Omental fat pad (tissue), 4 donors: ENCODE data around the gene ATP8B4. TPM values are rescaled to one million over a fixed set of nuclear protein-coding genes. Genes with fewer than 3 reads are reported as not detected.

ENCODE experiments used
- ATAC-seq: fragments of 150-250 bp; one replicate; pipeline ENCODE4 v1.9.1; 2016; ENCODE audit warnings: mild to moderate bottlenecking, moderate library complexity; ENCODE audit not compliant: low FRiP score
- DNase-seq: peaks from one replicate; pipeline ENCODE4 v3.0.0-alpha.2; 2019; ENCODE audit warnings: low spot score
- total RNA-seq, 4 donors: library from RNA; depleted of rRNA; stranded (reverse); fragments of >200 nt; gene quantifications; one replicate each; pipeline ENCODE4 v1.1.0, GENCODE V29; 2016
- TF ChIP-seq, protein P1 (sequence below), 3 donors: fragments of 450-650 bp; IDR thresholded peaks; one replicate each; pipeline ENCODE4 v1.5.1; 2016 to 2017; ENCODE audit warnings: antibody characterized with exemption in 3 of 3, mild to moderate bottlenecking in 3 of 3, moderate library complexity in 2 of 3

Gene ATP8B4
- total RNA-seq, 4 donors from 2014 or later = 12.1 to 32.3 (median 16.5) TPM

DNA sequence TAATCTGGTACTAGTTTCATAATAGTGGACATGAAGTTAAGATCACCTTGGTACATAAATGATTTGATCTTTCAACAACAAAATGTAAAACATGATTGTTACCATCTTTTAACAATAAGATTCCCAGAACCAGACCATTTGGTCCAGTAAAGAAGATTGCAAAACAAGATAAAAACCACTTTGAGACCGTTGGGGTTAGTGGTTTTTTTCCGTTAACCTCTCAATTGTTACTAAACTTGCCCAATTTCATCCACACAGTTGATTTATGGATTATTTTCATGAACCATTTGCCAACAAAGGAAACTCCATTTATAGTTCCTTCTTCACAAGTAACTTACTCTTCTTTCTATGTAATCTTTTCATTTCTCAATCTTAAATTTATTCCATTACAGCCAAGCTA lies 53.8 kb downstream of the ATP8B4 start:
- TF ChIP-seq, protein P1, sequence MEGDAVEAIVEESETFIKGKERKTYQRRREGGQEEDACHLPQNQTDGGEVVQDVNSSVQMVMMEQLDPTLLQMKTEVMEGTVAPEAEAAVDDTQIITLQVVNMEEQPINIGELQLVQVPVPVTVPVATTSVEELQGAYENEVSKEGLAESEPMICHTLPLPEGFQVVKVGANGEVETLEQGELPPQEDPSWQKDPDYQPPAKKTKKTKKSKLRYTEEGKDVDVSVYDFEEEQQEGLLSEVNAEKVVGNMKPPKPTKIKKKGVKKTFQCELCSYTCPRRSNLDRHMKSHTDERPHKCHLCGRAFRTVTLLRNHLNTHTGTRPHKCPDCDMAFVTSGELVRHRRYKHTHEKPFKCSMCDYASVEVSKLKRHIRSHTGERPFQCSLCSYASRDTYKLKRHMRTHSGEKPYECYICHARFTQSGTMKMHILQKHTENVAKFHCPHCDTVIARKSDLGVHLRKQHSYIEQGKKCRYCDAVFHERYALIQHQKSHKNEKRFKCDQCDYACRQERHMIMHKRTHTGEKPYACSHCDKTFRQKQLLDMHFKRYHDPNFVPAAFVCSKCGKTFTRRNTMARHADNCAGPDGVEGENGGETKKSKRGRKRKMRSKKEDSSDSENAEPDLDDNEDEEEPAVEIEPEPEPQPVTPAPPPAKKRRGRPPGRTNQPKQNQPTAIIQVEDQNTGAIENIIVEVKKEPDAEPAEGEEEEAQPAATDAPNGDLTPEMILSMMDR (IDR thresholded peaks at IDR 0.05) = no peak
- ATAC-seq (no peak), DNase-seq (no peak)

DNA sequence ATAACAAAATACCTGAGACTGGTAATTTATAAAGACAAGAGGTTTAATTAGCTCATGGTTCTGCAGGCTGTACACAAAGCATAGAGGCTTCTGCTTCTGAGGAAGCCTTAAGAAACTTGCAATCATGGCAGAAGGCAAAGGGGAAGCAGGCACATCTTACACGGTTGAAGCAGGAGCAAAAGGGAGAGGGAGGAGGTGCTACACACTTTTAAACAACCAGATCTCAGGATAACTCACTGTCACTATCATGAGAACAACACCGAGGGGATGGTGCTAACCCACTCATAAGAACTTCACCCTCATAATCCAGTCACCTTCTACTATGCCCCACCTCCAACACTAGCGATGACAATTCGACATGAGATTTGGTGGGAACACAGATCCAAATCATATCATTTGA lies 54.4 kb downstream of the ATP8B4 start:
- no peak for ATAC-seq
- TF ChIP-seq, protein P1 (IDR thresholded peaks at IDR 0.05) = no peak
- no peak for DNase-seq

DNA sequence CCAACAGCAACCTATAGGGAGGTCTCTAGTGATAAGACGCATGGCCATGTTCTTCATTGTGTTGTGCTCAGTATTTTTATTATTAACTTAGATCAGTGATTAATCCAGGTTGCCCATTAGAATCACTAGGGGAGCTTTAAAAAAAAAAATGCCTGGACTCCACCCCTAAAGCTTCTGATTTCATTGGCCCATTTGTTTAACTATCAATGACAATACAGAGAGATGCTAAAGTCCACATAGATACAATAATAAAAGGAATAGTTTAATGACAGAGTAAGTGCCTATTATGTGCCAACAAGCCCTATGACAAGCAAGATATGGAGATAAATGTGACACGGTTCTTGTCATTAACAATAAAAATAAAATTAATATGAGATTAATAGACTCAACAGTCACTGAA lies 55.8 kb downstream of the ATP8B4 start:
- TF ChIP-seq, protein P1 (IDR thresholded peaks at IDR 0.05) = no peak
- ATAC-seq = no peak
- DNase-seq = no peak

GRCh38 chr15:50061503-50061902 lies 57.5 kb downstream of the ATP8B4 start:
- DNase-seq (no peak), ATAC-seq (no peak)
- TF ChIP-seq, protein P1 (IDR thresholded peaks at IDR 0.05) = no peak

GRCh38 chr15:50059883-50060282 lies 59.1 kb downstream of the ATP8B4 start:
- DNase-seq (no peak), ATAC-seq (no peak)
- TF ChIP-seq, protein P1 (IDR thresholded peaks at IDR 0.05) = no peak

DNA sequence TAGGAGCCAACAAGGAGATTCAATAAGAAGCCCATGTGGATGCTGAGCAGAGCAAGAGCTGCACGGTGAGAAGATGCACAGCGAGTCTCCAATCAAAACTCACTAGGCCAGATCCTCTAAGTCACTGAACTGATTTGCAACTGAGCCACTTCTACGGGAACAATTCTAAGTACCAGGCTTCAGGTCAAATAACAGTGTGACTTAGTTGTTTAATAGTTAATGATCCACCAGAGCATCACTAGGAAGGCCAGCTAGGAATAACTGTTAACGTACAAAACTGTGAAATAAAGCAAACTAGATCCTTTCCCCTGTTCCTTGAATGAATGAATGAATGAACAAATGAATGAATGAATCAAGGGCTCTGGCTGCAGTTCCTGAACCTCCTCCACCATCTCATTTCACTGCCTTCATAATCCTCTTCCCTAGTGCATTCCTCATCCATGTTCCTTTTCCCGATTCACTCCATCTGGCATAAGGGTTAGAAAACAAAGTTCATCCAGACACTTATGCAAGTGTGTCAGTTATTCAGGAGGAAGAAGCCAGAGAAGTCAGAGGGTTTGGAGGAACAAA lies 59.7 kb downstream of the ATP8B4 start:
- TF ChIP-seq, protein P1 (IDR thresholded peaks at IDR 0.05) = no peak
- no peak for ATAC-seq
- no peak for DNase-seq

- ATAC-seq (no peak), DNase-seq (no peak)
- TF ChIP-seq, protein P1 (IDR thresholded peaks at IDR 0.05) = no peak
Measured at GRCh38 chr15:50057905-50058639, 61.0 kb downstream of the ATP8B4 start.
